Thoracic aorta (tissue), 2 donors: Measurements from ENCODE around the gene DAGLA. TPM values are rescaled to one million over a fixed set of nuclear protein-coding genes. Genes with fewer than 3 reads are reported as not detected.

Source experiments
- ATAC-seq: fragments of 150-250 bp; one replicate; pipeline ENCODE4 v1.8.0; 2017; ENCODE audit warnings: low read depth; ENCODE audit not compliant: insufficient number of reproducible peaks, low FRiP score
- DNase-seq: peaks from one replicate; pipeline ENCODE4 v3.0.0-alpha.2; 2020; ENCODE audit warnings: low spot score
- H3K27ac ChIP-seq, 2 donors: fragments of 200-600 bp; sonication (generic); 1 replicate in 1 of 2; 2 replicates in 1 of 2; pipeline ENCODE4 v1.5.1; 2016; ENCODE audit warnings: mild to moderate bottlenecking in 2 of 2, moderate library complexity in 2 of 2
- H3K27me3 ChIP-seq: fragments of 200-600 bp; sonication (generic); replicated peaks from 2 replicates; pipeline ENCODE4 v1.6.0; 2016; ENCODE audit warnings: mild to moderate bottlenecking; ENCODE audit not compliant: insufficient read depth
- H3K36me3 ChIP-seq: fragments of 200-600 bp; sonication (generic); one replicate; pipeline ENCODE4 v1.5.1; 2016
- H3K4me1 ChIP-seq, 2 donors: fragments of 200-600 bp; sonication (generic); 1 replicate in 1 of 2; 2 replicates in 1 of 2; pipeline versions ENCODE4 v1.5.1 to v1.6.0; 2016; ENCODE audit warnings: low read depth in 2 of 2, mild to moderate bottlenecking in 1 of 2; ENCODE audit not compliant: control insufficient read depth in 1 of 2
- H3K4me3 ChIP-seq: fragments of 200-600 bp; sonication (generic); 2 replicates; pipeline ENCODE4 v1.5.1; 2016; ENCODE audit warnings: mild to moderate bottlenecking
- H3K9me3 ChIP-seq: fragments of 200-600 bp; sonication (generic); 2 replicates; pipeline ENCODE4 v1.5.1; 2016
- total RNA-seq, 2 donors: library from RNA; depleted of rRNA; stranded (reverse); fragments of >200 nt; gene quantifications; one replicate each; pipeline versions ENCODE4 v1.1.0 to v1.2.3, GENCODE V29; 2016
- TF ChIP-seq, protein P1 (sequence below): fragments of 200-600 bp; sonication (generic); IDR thresholded peaks from one replicate; pipeline ENCODE4 v1.5.1; 2019; ENCODE audit warnings: antibody characterized with exemption

Gene DAGLA
- total RNA-seq, 2 donors from 2014 or later, result 1.2 to 1.4 TPM

DNA sequence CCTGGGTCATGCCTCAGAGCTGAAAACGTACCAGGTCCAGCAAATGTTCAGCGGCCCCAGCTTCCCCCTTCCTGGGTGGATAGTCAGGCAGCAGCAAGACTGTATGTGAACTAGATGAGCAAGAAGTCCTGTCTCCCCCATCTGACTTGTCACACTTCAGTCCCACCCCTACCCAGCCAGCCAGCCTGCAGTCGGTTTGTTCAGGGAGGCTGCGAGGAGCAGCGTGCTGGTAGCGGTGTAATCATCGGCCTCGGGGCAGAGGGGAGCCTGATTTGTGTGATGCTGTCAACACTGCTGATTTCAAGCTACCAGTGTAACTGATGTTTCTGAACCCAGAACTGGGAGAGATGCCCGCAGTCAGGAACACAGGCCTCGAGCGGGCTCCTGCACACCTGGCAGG, 102.7 kb downstream of the DAGLA start:
- peaks cover 26% of the 10 kb centered on the region for H3K36me3 ChIP-seq
- no peaks in the 10 kb centered on the region for H3K27me3 ChIP-seq
- no peaks in the 10 kb centered on the region for H3K4me1 ChIP-seq
- TF ChIP-seq, protein P1, sequence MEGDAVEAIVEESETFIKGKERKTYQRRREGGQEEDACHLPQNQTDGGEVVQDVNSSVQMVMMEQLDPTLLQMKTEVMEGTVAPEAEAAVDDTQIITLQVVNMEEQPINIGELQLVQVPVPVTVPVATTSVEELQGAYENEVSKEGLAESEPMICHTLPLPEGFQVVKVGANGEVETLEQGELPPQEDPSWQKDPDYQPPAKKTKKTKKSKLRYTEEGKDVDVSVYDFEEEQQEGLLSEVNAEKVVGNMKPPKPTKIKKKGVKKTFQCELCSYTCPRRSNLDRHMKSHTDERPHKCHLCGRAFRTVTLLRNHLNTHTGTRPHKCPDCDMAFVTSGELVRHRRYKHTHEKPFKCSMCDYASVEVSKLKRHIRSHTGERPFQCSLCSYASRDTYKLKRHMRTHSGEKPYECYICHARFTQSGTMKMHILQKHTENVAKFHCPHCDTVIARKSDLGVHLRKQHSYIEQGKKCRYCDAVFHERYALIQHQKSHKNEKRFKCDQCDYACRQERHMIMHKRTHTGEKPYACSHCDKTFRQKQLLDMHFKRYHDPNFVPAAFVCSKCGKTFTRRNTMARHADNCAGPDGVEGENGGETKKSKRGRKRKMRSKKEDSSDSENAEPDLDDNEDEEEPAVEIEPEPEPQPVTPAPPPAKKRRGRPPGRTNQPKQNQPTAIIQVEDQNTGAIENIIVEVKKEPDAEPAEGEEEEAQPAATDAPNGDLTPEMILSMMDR, result no peak
- H3K9me3 ChIP-seq, result no peaks in the 10 kb centered on the region
- no peak overlapping the region for H3K27ac ChIP-seq
- ATAC-seq (no peak), DNase-seq (no peak)
- no peak overlapping the region for H3K4me3 ChIP-seq

DNA sequence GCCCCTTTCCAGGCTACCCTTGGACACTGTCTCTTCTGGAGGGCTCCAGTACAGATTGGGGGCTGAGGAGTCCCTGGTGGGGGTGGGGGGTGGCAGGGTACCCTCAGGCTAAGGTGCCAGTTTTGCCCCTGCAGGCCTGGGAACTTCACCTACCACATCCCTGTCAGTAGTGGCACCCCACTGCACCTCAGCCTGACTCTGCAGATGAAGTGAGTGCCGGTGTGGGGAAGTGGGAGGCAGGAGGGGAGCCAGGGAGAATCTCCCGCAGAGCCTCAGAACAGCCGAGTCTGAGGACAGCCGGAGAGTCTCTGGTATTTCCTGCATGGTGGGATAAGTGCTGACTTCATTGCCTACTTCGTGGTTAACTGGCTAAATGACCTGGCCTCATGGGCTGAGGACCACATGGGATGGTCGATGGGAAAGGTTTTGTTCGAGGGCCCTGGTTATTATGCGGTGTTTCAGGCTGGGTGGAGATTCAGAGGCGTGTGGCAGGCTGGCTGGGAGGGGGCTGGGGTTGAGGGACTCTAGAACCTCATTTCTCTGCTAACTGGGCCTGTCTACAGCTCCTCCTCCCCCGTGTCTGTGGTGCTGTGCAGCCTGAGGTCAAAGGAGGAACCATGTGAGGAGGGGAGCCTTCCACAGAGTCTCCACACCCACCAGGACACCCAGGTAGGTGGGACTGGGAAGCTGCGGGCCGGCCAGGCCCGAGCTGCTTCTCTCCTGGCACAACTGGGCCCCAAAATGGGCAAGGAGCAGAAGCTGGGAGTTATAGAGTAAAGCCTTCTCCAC, 103.7 kb downstream of the DAGLA start:
- Histone ChIP-seq H3K4me1 (no peaks in the 10 kb centered on the region), H3K9me3 (no peaks in the 10 kb centered on the region), H3K27ac (no peak overlapping the region), H3K27me3 (no peaks in the 10 kb centered on the region), H3K36me3 (peaks cover 35% of the 10 kb centered on the region), H3K4me3 (no peak overlapping the region)
- DNase-seq (no peak), ATAC-seq (no peak)
- TF ChIP-seq, protein P1, result no peak

DNA sequence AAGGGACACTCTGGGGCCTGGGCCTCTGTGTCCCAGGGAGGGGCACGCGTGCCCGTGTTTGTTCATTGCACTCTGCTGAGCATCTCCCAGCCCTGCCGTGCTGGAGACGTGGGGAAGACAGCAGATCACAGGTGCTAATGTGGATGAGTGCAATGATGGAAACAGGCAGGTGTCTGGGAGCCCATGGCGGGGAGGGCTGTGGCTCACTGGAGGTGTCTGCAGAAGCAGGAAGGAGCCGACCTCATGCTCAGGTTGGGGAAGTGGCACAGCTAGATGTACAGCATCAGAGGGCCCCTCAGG, 104.3 kb downstream of the DAGLA start:
- Histone ChIP-seq H3K4me3 (no peak overlapping the region), H3K27me3 (no peaks in the 10 kb centered on the region), H3K9me3 (no peaks in the 10 kb centered on the region), H3K27ac (no peak overlapping the region), H3K36me3 (peaks cover 41% of the 10 kb centered on the region), H3K4me1 (no peaks in the 10 kb centered on the region)
- no peak for DNase-seq
- TF ChIP-seq, protein P1, result no peak
- ATAC-seq, result no peak

DNA sequence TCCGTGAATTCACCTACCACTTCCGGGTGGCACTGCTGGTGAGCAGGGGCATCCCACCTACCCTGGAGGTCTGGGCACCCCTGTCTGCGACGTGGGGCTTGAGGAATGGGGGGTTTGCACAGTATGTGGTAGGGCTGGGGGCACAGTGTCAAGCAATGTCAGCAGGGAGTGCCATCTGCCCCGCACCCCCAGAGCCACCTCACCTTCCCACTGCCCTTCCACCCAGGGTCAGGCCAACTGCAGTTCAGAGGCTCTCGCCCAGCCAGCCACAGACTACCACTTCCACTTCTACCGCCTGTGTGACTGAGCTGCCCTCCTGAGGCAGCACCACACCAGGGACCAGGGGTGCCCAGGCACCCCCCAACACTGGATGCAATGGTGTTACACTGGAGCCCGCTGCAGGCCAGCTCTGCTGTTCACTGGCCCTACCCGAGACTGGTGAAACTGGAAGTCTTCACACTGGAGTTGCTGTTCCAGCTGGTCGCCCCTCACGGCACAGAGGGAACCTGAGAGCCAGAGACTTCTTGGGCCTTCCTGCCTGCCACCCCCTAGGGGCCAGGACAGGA, 105.7 kb downstream of the DAGLA start:
- Histone ChIP-seq H3K36me3 (peaks cover 52% of the 10 kb centered on the region), H3K27me3 (no peaks in the 10 kb centered on the region), H3K4me1 (peaks cover 0 to under 1% of the 10 kb centered on the region in 2 donors), H3K27ac (no peak overlapping the region), H3K4me3 (no peak overlapping the region), H3K9me3 (no peaks in the 10 kb centered on the region)
- DNase-seq, result no peak
- ATAC-seq, result no peak
- TF ChIP-seq, protein P1, result no peak

DNA sequence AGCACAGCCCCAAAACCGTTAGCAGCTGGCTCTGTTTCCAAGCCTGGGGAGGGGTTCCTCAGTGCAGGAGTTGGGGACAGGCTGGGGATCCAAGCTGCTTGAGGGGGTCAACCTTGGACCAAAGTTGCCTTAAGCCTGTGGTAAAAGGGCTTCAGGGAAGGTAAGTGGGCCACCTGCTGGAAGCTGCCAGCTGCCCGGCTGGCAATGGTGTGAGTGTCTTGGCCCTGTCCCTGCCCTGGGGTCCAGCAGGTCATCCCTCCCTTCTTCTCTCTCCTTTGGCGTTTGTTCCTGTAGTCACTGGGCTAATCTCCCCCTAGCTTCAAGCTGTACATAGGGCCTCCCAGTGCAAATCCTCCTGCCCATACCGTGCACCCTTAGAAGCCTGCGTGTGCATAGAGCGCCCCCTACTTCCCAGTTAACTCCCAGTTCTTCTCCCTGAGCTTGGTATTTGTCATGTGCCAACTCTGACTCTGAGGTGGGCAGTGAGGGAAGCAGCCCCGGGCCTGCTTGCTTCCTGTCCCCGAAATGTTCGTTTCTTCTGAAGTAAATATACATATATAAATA, 107.8 kb downstream of the DAGLA start:
- no peaks in the 10 kb centered on the region for H3K27me3 ChIP-seq
- H3K9me3 ChIP-seq, result no peaks in the 10 kb centered on the region
- ATAC-seq, result no peak
- H3K36me3 ChIP-seq, result peaks cover 52% of the 10 kb centered on the region
- TF ChIP-seq, protein P1, result no peak
- no peak overlapping the region for H3K4me3 ChIP-seq
- no peak overlapping the region for H3K27ac ChIP-seq
- no peak for DNase-seq
- peaks cover 8 to 12% of the 10 kb centered on the region in 2 donors for H3K4me1 ChIP-seq
